Activated CD4-positive, alpha-beta T cell treated with anti-CD3 and anti-CD28 coated beads, Interleukin-2, Interleukin-4, amounts not matched to agents 100 ng/mL and 50 ng/mL, durations not matched to agents 16 hours and 8 hours (primary cell): Measurements from ENCODE around the gene LBH.

Experiments used
- DNase-seq: peaks from one replicate; pipeline ENCODE4 v3.0.0-alpha.2; 2020; ENCODE audit warnings: low spot score

Gene LBH

DNA sequence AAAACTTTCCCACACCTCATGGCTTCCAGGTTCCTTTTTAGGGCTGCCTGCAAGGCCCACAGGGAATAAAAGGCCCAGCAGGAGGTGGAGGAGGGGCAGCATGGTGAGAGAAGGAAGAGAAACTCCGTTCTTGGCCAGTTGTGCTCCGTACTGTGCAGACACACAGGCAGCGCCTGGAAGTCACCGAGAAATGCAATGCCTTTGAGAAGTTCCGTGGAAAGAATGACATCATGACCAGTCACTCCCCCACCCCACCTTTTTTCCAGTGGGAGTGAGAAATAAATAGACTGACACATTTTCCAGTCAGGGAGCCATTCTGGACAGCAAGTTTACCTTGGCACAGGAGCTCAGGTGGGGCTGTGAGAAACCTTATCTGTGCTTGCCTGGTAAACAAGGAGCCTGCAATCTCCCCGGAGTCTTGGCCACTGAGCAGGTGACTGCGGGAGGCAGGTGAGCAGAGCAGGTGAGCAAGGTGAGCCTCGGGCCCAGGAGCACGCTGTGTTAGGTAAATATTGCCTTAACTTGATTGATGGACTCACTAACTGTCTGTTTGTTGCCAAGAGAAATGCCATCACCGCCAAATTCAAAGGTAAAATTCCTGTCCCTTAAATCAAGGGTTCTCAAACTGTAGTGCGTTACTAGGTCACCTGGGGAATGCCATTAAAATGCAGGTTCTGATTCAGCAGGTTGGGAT is 13.5 kb upstream of the LBH start:
- DNase-seq = no peak

GRCh38 chr2:30218338-30218713 is 13.0 kb upstream of the LBH start:
- DNase-seq = no peak

DNA sequence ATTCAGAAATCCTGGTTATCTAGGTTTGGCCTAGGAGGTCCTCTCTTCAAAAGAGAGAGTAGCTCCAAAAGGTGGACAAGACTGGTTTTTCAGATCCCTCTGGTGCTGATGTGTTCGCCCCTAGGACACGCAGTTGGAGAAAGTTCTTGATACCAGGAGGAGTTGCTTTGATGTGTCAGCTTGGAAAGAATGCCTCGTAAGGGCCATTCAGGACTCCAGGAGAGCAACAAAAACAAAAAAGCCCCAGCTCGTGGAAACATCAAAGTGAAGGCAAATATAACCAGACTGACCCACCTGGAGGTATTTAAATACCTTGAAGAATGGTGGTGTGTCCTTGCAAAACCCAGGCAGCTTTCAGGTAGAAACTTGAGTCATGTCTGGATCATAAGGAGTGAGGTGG is 12.5 kb upstream of the LBH start:
- no peak for DNase-seq

DNA sequence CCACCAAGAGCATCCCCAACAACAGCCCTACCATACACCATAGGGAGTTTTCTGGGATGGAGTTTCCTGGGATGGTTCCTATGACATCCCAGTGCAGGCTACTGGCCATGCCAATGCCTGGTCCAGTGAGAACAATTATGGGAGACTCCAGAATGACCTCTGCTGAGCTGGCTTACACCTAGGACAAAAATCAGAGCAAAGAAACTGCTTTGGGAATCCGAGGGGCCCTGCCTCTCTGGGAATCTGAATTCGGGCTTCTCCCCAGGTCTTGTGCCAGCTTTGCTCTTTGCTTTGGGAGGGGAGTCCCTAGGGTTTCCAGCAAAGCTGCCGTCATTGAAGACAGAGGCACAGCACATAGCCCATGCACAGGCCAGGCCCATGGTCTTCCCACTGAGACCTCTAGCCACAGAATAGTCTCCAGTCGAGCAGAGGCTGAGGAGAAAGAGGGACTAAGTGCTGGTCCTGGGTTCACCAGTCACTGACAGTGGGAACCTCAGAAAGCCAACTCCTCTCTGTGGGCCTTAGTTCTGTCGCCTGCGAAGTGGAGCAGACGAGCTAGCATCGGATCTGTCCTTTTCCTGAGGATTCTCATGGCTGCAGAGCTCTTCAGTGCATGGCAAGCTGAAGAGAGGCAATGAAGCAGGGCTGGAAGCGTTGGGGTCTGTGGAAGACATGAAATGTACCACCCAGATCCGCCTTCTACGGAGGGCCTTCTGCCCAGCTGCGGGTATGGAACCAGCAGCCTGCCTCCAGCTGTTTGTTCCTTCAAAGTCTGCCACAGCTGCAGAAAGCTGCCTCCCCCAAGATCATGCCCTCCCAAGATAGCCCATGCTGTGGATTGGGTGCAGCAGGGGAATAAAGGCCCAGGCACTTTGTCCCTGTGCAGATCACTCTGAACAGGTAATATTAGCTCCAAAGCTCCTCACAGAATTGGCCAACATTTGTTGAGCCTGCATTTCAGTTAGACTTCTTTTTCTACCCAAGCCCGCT is 11.2 kb upstream of the LBH start:
- no peak for DNase-seq

DNA sequence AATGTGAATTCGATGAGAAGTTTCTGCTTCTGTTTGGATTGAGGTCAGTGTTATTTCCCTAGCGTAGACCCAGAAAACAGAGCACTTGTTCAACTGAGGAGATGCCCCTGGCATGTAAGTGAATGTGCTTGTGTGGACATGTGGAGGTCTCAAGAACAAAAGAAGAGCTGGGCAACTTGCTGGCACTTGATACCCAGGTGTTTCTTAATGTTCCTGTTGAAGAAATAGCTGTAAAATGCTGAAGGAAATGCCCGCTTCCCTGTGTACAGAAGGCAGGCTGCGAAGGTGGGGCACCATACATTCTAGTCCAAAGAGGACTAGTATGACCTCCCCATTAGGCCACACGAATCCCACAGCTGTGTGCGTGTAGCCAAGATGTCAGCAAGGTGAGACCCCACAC is 9.8 kb upstream of the LBH start:
- DNase-seq = no peak

GRCh38 chr2:30222031-30222430 is 9.3 kb upstream of the LBH start:
- no peak for DNase-seq

- DNase-seq = no peak
Measured at GRCh38 chr2:30222636-30223360, 8.5 kb upstream of the LBH start.

DNA sequence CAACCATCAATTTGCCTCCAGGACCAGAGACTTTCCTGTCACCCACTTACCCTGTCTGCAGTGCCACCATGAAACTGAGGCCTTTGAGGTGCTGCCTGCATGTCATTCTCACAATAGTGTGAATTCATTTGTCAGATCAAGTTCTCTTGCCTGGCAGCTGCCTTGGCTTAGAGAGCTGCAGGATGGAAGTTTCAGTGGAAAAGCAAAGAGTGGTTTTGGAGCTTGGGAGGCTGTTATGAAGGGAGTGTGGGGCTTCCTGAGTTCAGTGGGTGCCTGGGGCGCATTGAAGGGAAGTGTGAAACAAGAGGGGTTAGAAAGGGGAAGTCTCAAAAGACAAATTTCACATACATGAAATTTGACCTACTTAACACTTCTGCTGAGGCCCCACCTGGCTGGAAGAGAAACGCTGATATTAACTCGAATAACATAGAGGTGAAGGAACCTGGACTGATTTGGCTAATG is 7.9 kb upstream of the LBH start:
- DNase-seq = no peak

DNA sequence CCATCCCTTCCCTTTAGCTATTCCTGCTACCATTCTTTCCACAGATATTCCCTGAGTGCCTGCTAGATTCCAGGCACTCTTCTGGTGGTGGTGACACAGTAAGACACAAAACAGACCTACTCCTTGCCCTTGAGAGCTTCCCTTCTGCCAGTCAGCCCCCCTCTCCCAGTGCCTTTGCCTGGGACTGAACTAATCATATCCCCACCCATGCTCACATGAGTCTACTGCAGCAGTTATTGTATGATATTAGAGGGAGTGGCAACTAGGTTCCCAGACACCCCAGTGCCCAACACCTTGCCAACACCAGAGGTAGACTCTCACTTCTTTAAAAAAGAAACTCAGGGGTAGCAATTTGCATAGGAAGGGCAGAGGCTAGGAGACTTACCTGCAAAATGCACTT is 7.2 kb upstream of the LBH start:
- DNase-seq = no peak

- DNase-seq = peak; percentile 58
Measured at GRCh38 chr2:30225131-30225762, 6.1 kb upstream of the LBH start.

DNA sequence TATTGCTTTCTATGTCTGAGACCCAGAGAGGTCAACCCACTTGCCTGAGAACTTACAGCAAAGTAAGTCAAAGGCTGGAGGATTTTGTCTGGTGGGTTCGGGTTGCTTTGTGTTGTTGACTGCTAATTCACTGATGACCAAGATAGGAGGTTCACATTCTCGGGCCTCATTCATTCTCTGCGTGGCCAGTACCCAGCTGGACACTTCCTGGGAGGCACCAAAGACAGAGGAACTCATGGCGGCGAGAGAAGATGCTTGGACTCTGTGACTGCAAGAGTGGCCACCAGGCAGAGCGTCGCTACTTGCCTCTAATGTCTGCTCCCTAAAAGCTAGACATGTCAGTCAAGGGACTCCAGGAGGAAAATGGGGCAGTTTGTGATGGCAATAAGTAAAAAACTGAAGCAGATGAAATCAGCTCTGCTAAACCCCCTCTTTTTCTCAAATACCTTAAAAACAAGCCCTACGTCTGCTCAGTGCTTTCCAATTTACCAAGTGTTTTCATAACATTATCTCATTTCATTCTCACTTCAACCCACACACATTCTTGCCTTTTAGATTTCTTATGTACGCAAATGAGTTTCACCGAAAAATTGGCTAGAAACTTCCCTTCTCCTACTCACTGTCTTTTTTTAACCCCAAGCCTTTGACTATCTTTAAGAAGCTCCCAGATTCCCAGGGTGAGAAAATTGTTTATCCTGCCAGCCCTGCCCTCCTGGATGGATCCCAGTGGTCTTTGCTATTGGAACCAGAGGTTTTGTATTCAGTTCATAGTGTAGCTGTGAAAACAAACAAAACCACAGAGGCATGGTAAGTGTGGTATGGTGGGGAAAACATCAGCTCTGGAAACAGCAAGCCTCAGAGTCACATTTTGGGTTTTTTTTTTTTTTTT is 4.9 kb upstream of the LBH start:
- DNase-seq = peak; percentile 39

- no peak for DNase-seq
Measured at GRCh38 chr2:30229596-30229995, 1.7 kb upstream of the LBH start.

GRCh38 chr2:30230497-30231211 is 680 bp upstream of the LBH start:
- no peak for DNase-seq

- peak; percentile 51 for DNase-seq
Measured at GRCh38 chr2:30231996-30232800, 864 bp downstream of the LBH start.

GRCh38 chr2:30232801-30233130 is 1.4 kb downstream of the LBH start:
- no peak for DNase-seq

DNA sequence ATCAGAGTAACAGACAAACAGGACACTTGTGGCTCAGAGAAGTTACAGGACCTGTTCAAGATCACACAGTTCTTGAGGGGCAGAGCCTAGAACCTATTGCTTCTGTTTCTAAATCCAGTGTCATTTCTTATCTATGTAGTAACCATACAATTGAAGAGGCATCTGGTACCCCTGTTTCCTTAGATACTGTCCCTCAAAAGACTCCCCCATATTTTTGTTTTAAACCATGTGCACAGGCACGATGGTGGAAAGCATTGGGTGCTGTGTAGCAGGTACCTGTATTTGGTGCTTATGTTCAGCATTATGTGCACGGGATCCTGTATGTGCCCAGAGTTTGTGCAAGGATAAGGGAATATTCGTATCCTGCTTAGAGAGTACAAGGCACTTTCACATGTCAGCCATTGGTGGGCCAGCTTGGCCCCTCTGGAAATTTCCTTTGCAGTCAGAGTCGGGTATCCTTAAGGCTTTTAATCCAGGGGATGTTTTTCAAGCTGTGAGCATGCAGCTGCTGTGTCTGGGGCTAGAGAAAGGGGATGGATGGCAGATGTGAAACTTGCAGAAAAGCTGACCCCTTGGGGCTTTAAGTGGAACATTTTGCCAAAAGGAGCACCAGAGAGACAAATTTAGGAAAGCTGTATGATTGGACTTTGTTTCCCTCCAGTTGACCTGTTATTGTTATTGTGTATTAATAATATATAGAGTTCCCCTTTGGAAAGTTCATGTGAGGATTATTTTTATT is 2.1 kb downstream of the LBH start:
- no peak for DNase-seq

- DNase-seq = peak; percentile 55
Measured at GRCh38 chr2:30234180-30234971, 3.0 kb downstream of the LBH start.

DNA sequence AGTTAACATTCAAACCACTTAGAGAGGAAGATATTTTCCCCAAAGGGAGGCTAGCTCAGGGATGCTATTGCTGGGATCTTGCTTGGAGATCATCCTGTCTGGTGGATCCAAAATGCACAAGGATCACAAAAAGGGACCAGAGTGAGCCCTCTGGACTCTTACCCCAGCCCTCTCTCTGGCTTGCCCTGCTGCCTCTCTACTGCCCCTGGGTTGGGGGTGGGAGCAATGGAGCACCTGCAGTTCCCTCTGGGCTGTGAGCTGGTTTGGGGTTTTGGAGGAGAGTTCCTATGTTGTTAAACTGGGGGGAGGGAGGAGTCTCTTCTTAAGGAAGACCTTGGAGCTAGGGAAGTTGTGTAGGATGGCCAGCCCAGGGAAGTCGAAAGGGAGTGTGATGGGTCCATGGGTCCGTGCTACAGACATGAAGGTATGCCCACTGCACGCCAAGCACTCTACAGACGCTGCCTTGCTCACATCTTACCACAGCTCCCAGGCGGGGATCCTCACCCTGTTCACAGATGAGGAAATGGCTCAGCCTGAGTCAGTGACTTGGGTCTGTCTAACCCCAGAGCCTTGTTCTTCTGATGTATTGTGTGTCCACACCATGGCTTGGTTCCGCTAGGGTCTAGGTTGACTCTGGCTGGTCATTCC is 3.8 kb downstream of the LBH start:
- peak; percentile 58 for DNase-seq
